H9 (cell line): Measurements from ENCODE around the gene B4GALNT2. TPM values are rescaled to one million over a fixed set of nuclear protein-coding genes. Genes with fewer than 3 reads are reported as not detected.

Experiments
- DNase-seq: peaks from one replicate; pipeline ENCODE4 v3.0.0-alpha.2; 2017
- H2AFZ ChIP-seq: one replicate; pipeline ENCODE4 v1.6.1; 2013; ENCODE audit warnings: mild to moderate bottlenecking, low read length, control low read depth, moderate library complexity
- H2AK5ac ChIP-seq: 2 replicates; pipeline ENCODE4 v1.6.1; 2013; ENCODE audit warnings: low read length, control low read depth, mixed read lengths; ENCODE audit not compliant: insufficient read length
- H2BK120ac ChIP-seq: one replicate; pipeline ENCODE4 v1.6.1; 2013; ENCODE audit warnings: low read depth, mild to moderate bottlenecking, low read length, control low read depth, inconsistent platforms; ENCODE audit not compliant: poor library complexity, severe bottlenecking
- H2BK12ac ChIP-seq: 2 replicates; pipeline ENCODE4 v1.6.1; 2013; ENCODE audit warnings: low read length, control low read depth, mixed read lengths, low read depth; ENCODE audit not compliant: insufficient read length
- H2BK15ac ChIP-seq: 2 replicates; pipeline ENCODE4 v1.6.1; 2013; ENCODE audit warnings: low read depth, low read length, control low read depth
- H2BK20ac ChIP-seq: one replicate; pipeline ENCODE4 v1.6.1; 2013; ENCODE audit warnings: low read depth, mild to moderate bottlenecking, low read length, control low read depth, inconsistent platforms; ENCODE audit not compliant: poor library complexity, severe bottlenecking
- H2BK5ac ChIP-seq: 2 replicates; pipeline ENCODE4 v1.6.1; 2013; ENCODE audit warnings: low read length, control low read depth, mixed read lengths; ENCODE audit not compliant: insufficient read length
- H3K14ac ChIP-seq: 2 replicates; pipeline ENCODE4 v1.6.1; 2013; ENCODE audit warnings: low read length, control low read depth; ENCODE audit not compliant: insufficient read depth
- H3K18ac ChIP-seq: 2 replicates; pipeline ENCODE4 v1.6.1; 2013; ENCODE audit warnings: low read depth, mild to moderate bottlenecking, mixed read lengths, low read length, control low read depth; ENCODE audit not compliant: insufficient read length
- H3K23ac ChIP-seq: 2 replicates; pipeline ENCODE4 v1.6.1; 2013; ENCODE audit warnings: low read length, control low read depth, mixed read lengths, low read depth; ENCODE audit not compliant: insufficient read length
- H3K23me2 ChIP-seq: 2 replicates; pipeline ENCODE4 v1.6.1; 2013; ENCODE audit warnings: low read depth, mild to moderate bottlenecking, mixed read lengths, low read length, control low read depth; ENCODE audit not compliant: insufficient read length, poor library complexity, severe bottlenecking
- H3K27ac ChIP-seq: 2 replicates; pipeline ENCODE4 v1.5.1; 2013; ENCODE audit warnings: low read length, control low read depth, mixed read lengths, low read depth; ENCODE audit not compliant: insufficient read length
- H3K27me3 ChIP-seq: 2 replicates; pipeline ENCODE4 v1.6.1; 2013; ENCODE audit warnings: low read length, control low read depth, inconsistent platforms; ENCODE audit not compliant: insufficient read depth
- H3K4ac ChIP-seq: 2 replicates; pipeline ENCODE4 v1.6.1; 2013; ENCODE audit warnings: low read depth, mild to moderate bottlenecking, control low read depth, inconsistent platforms, low read length, moderate library complexity
- H3K4me1 ChIP-seq: 2 replicates; pipeline ENCODE4 v1.6.1; 2013; ENCODE audit warnings: low read length, control low read depth, inconsistent platforms; ENCODE audit not compliant: insufficient read depth
- H3K4me2 ChIP-seq: 2 replicates; pipeline ENCODE4 v1.6.1; 2013; ENCODE audit warnings: low read length, control low read depth, mixed read lengths; ENCODE audit not compliant: insufficient read length, insufficient read depth
- H3K56ac ChIP-seq: 2 replicates; pipeline ENCODE4 v1.6.1; 2013; ENCODE audit warnings: low read depth, mild to moderate bottlenecking, mixed read lengths, low read length, control low read depth; ENCODE audit not compliant: insufficient read length
- H3K79me1 ChIP-seq: 2 replicates; pipeline ENCODE4 v1.6.1; 2013; ENCODE audit warnings: low read depth, mild to moderate bottlenecking, moderate library complexity, low read length, control low read depth, inconsistent platforms; ENCODE audit not compliant: insufficient read depth, poor library complexity, severe bottlenecking
- H3K79me2 ChIP-seq: 2 replicates; pipeline ENCODE4 v1.6.1; 2013; ENCODE audit warnings: low read length, control low read depth, inconsistent platforms; ENCODE audit not compliant: insufficient read depth
- H3K9ac ChIP-seq: 2 replicates; pipeline ENCODE4 v1.6.1; 2013; ENCODE audit warnings: low read length, control low read depth, mixed read lengths; ENCODE audit not compliant: insufficient read length; ENCODE audit errors: extremely low read depth
- H3K9me3 ChIP-seq: one replicate; pipeline ENCODE4 v1.6.1; 2013; ENCODE audit warnings: low read depth, low read length, inconsistent platforms; ENCODE audit not compliant: control insufficient read depth
- H3T11ph ChIP-seq: one replicate; pipeline ENCODE4 v1.6.1; 2013; ENCODE audit warnings: mild to moderate bottlenecking, low read length, control low read depth, inconsistent platforms
- H4K20me1 ChIP-seq: one replicate; pipeline ENCODE4 v1.6.1; 2013; ENCODE audit not compliant: control insufficient read depth, insufficient read length, insufficient read depth
- H4K5ac ChIP-seq: 2 replicates; pipeline ENCODE4 v1.6.1; 2013; ENCODE audit warnings: low read depth, mild to moderate bottlenecking, mixed read lengths, low read length, control low read depth; ENCODE audit not compliant: insufficient read length
- H4K8ac ChIP-seq: replicated peaks from 2 replicates; pipeline ENCODE4 v1.6.1; 2013; ENCODE audit warnings: low read length, control low read depth, mixed read lengths, low read depth; ENCODE audit not compliant: insufficient read length
- H4K91ac ChIP-seq: 2 replicates; pipeline ENCODE4 v1.6.1; 2013; ENCODE audit warnings: low read depth, mild to moderate bottlenecking, moderate library complexity, mixed read lengths, low read length, control low read depth; ENCODE audit not compliant: insufficient read length
- H3K27ac Mint-ChIP-seq, 3 experiments: 2 replicates in 2 of 3; 3 replicates in 1 of 3; pipeline ENCODE4 v1.8.0; 2020 to 2021; ENCODE audit warnings: mixed read lengths in 3 of 3, mild to moderate bottlenecking in 1 of 3, moderate library complexity in 1 of 3
- H3K27me3 Mint-ChIP-seq: 2 replicates; pipeline ENCODE4 v1.8.0; 2021; ENCODE audit warnings: low read depth, mild to moderate bottlenecking, moderate library complexity, mixed read lengths
- H3K36me3 Mint-ChIP-seq, 3 experiments: 2 replicates in 2 of 3; 3 replicates in 1 of 3; pipeline ENCODE4 v1.8.0; 2020 to 2021; ENCODE audit warnings: low read depth in 3 of 3, mixed read lengths in 3 of 3; ENCODE audit not compliant: insufficient read depth in 1 of 3
- H3K4me1 Mint-ChIP-seq, 2 experiments: 2 replicates each; pipeline ENCODE4 v1.8.0; 2020; ENCODE audit warnings: mixed read lengths in 2 of 2
- H3K4me3 Mint-ChIP-seq, 2 experiments: 2 replicates in 1 of 2; 3 replicates in 1 of 2; pipeline ENCODE4 v1.8.0; 2020 to 2021; ENCODE audit warnings: mild to moderate bottlenecking in 2 of 2, mixed read lengths in 2 of 2, moderate library complexity in 1 of 2
- H3K9me3 Mint-ChIP-seq, 2 experiments: 2 replicates in 1 of 2; 3 replicates in 1 of 2; pipeline ENCODE4 v1.8.0; 2020; ENCODE audit warnings: mild to moderate bottlenecking in 2 of 2, mixed read lengths in 2 of 2, moderate library complexity in 1 of 2
- WGBS: extraction: QIAGEN DNeasy Blood & Tissue Kit; methylation state at CpG from one replicate; pipeline ENCODE4 v1.1.7; 2013; ENCODE audit warnings: missing lambda C conversion rate, low lambda C conversion rate, mixed read lengths; ENCODE audit not compliant: insufficient read length; ENCODE audit errors: extremely low coverage; 5-methylcytosine and 5-hydroxymethylcytosine counted together
- total RNA-seq: library from RNA; stranded (reverse); gene quantifications from 2 replicates; pipeline ENCODE4 v1.2.1, GENCODE V29; 2021
- TF ChIP-seq, protein P1 (sequence below): fragments of 200-600 bp; sonication (generic); conservative IDR thresholded peaks from 3 replicates; pipeline ENCODE4 v1.8.0; 2021; ENCODE audit warnings: antibody characterized with exemption, mild to moderate bottlenecking

The B4GALNT2 gene
- total RNA-seq, 1 experiment from 2014 or later, result not detected

DNA sequence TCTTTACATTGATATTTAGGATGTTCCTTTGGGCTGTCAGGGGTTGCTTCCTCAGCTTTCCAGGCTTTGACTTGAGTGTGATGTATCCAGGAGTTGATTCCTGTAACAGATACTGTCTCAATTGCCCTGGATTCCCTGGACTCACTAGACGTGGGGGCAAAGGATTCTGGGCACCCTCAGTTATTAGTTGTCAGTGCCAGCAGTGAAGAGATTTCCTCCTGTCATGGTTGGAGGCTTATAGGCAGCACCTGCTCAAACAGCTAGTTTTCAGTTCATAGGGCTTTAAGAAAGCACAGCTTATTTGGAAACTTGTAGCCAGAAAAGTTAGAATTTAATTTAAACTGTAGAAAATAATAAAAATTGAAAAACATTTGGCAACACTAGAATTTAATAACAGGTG is 9.5 kb upstream of the B4GALNT2 start:
- no peak overlapping the region for H2BK15ac ChIP-seq
- DNase-seq, result no peak
- Mint-ChIP-seq H3K4me1 (peaks cover 2 to 6% of the 10 kb centered on the region in 2 experiments; a peak in 2 of 4 replicates), H3K9me3 (peaks cover 27 to 29% of the 10 kb centered on the region in 2 experiments), H3K4me3 (no peak overlapping the region), H3K27me3 (peaks cover 20% of the 10 kb centered on the region), H3K27ac (no peak overlapping the region), H3K36me3 (peaks cover 3 to 21% (median 11%) of the 10 kb centered on the region in 3 experiments; a peak in 6 of 7 replicates)
- no CpG with 5 or more reads among the region's 1 CpG for WGBS
- no peak overlapping the region for H3K27ac ChIP-seq
- H3K4me1 ChIP-seq, result no peaks in the 10 kb centered on the region
- no peak overlapping the region for H3K4ac ChIP-seq
- H3K18ac ChIP-seq, result no peak overlapping the region
- H4K20me1 ChIP-seq, result no peaks in the 10 kb centered on the region
- no peaks in the 10 kb centered on the region; the same call in 1 of the 2 replicates for H3K27me3 ChIP-seq
- no peak overlapping the region for H2AFZ ChIP-seq
- H2BK5ac ChIP-seq, result no peak overlapping the region
- H3K79me1 ChIP-seq, result no peaks in the 10 kb centered on the region
- H3K23ac ChIP-seq, result no peak overlapping the region
- TF ChIP-seq, protein P1, sequence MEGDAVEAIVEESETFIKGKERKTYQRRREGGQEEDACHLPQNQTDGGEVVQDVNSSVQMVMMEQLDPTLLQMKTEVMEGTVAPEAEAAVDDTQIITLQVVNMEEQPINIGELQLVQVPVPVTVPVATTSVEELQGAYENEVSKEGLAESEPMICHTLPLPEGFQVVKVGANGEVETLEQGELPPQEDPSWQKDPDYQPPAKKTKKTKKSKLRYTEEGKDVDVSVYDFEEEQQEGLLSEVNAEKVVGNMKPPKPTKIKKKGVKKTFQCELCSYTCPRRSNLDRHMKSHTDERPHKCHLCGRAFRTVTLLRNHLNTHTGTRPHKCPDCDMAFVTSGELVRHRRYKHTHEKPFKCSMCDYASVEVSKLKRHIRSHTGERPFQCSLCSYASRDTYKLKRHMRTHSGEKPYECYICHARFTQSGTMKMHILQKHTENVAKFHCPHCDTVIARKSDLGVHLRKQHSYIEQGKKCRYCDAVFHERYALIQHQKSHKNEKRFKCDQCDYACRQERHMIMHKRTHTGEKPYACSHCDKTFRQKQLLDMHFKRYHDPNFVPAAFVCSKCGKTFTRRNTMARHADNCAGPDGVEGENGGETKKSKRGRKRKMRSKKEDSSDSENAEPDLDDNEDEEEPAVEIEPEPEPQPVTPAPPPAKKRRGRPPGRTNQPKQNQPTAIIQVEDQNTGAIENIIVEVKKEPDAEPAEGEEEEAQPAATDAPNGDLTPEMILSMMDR, result no peak
- no peak overlapping the region for H2AK5ac ChIP-seq
- H3K79me2 ChIP-seq, result no peaks in the 10 kb centered on the region
- no peak overlapping the region for H4K5ac ChIP-seq
- H2BK12ac ChIP-seq, result no peak overlapping the region
- H3K9ac ChIP-seq, result no peak overlapping the region
- no peak overlapping the region for H3K56ac ChIP-seq
- H2BK120ac ChIP-seq, result no peak overlapping the region
- no peak overlapping the region for H4K91ac ChIP-seq
- no peak overlapping the region for H3K4me2 ChIP-seq
- no peak overlapping the region for H3T11ph ChIP-seq
- no peak overlapping the region for H4K8ac ChIP-seq
- no peak overlapping the region for H3K14ac ChIP-seq
- peaks cover under 1% of the 10 kb centered on the region for H3K23me2 ChIP-seq
- H2BK20ac ChIP-seq, result no peak overlapping the region
- no peaks in the 10 kb centered on the region for H3K9me3 ChIP-seq
